Retinal pigment epithelial cell (primary cell): Measurements from ENCODE around the gene SEC14L1.
A peak's percentile ranks its signal among the peaks of the same experiment; 100 is the strongest.

Experiments
- DNase-seq: peaks from one replicate; pipeline ENCODE4 v3.0.0-alpha.2; 2010; ENCODE audit warnings: low read depth
- H3K4me3 ChIP-seq: 2 replicates; pipeline ENCODE4 v1.5.1; 2011; ENCODE audit warnings: mild to moderate bottlenecking, low read length, control low read depth, moderate library complexity
- CTCF ChIP-seq: conservative IDR thresholded peaks from 2 replicates; pipeline ENCODE4 v1.5.1; 2011; ENCODE audit warnings: low read depth, low read length, control low read depth, inconsistent platforms

The SEC14L1 gene

GRCh38 chr17:77206158-77206956 lies 65.6 kb downstream of the SEC14L1 start:
- TF ChIP-seq CTCF: no peak
- no peak for DNase-seq
- H3K4me3 ChIP-seq: no peak overlapping the region

- DNase-seq: no peak
Measured at GRCh38 chr17:77207689-77208216, 67.0 kb downstream of the SEC14L1 start.

GRCh38 chr17:77208217-77208808 lies 67.5 kb downstream of the SEC14L1 start:
- H3K4me3 ChIP-seq: no peak overlapping the region
- DNase-seq: no peak
- peak; percentile 31 for TF ChIP-seq CTCF

More at GRCh38 chr17:77207689-77208216, 67.0 kb downstream of the SEC14L1 start:
- no peak overlapping the region for H3K4me3 ChIP-seq
- no peak for TF ChIP-seq CTCF

GRCh38 chr17:77208856-77209255 lies 68.1 kb downstream of the SEC14L1 start:
- TF ChIP-seq CTCF: no peak
- no peak for DNase-seq
- H3K4me3 ChIP-seq: no peak overlapping the region

GRCh38 chr17:77209330-77209748 lies 68.6 kb downstream of the SEC14L1 start:
- DNase-seq: no peak
- TF ChIP-seq CTCF: no peak
- H3K4me3 ChIP-seq: no peak overlapping the region

GRCh38 chr17:77210331-77210730 lies 69.6 kb downstream of the SEC14L1 start:
- DNase-seq: no peak
- TF ChIP-seq CTCF: no peak
- no peak overlapping the region for H3K4me3 ChIP-seq
